ENCODE measurements around the gene MBP.
"Not testable (repeated sequence)": the region's sequence is repeated elsewhere in the genome, so short reads cannot be mapped to it uniquely, and the experiment has no call there.

Gene MBP

GRCh38 chr18:76967721-76968472 is 164.7 kb downstream of the MBP start:
- DNase-seq, result peak in 1 of 2 experiments; percentile 7

GRCh38 chr18:76967299-76967698 is 165.3 kb downstream of the MBP start:
- not testable (repeated sequence) for DNase-seq

GRCh38 chr18:76965555-76966151 is 166.9 kb downstream of the MBP start:
- DNase-seq, result not testable (repeated sequence)

GRCh38 chr18:76963936-76964335 is 168.6 kb downstream of the MBP start:
- no peak for DNase-seq

- no peak for DNase-seq
Measured at GRCh38 chr18:76962851-76963250, 169.7 kb downstream of the MBP start.

- no peak for DNase-seq
Measured at GRCh38 chr18:76960528-76961035, 172.0 kb downstream of the MBP start.

GRCh38 chr18:76959605-76960004 is 173.0 kb downstream of the MBP start:
- no peak for DNase-seq

- DNase-seq, result no peak
Measured at GRCh38 chr18:76958692-76959341, 173.8 kb downstream of the MBP start.

GRCh38 chr18:76957384-76958355 is 174.9 kb downstream of the MBP start:
- DNase-seq, result no peak

- no peak for DNase-seq
Measured at GRCh38 chr18:76956648-76957047, 175.9 kb downstream of the MBP start.

- DNase-seq, result no peak
Measured at GRCh38 chr18:76955524-76956170, 176.9 kb downstream of the MBP start.

GRCh38 chr18:76953583-76954233 is 178.9 kb downstream of the MBP start:
- DNase-seq, result no peak

- no peak for DNase-seq
Measured at GRCh38 chr18:76953156-76953555, 179.4 kb downstream of the MBP start.

- DNase-seq, result no peak
Measured at GRCh38 chr18:76952747-76953146, 179.8 kb downstream of the MBP start.

- DNase-seq, result no peak
Measured at GRCh38 chr18:76951456-76952247, 180.9 kb downstream of the MBP start.

GRCh38 chr18:76948345-76948744 is 184.2 kb downstream of the MBP start:
- DNase-seq, result no peak

- DNase-seq, result not testable (repeated sequence)
Measured at GRCh38 chr18:76944346-76944745, 188.2 kb downstream of the MBP start.

GRCh38 chr18:76943542-76944339 is 188.8 kb downstream of the MBP start:
- DNase-seq, result no peak

GRCh38 chr18:76941284-76941683 is 191.3 kb downstream of the MBP start:
- no peak for DNase-seq

GRCh38 chr18:76938619-76939018 is 194.0 kb downstream of the MBP start:
- DNase-seq, result no peak

Measured in activated T-cell treated with anti-CD3 and anti-CD28 coated beads, Interleukin-2, amount 50 U/mL, for 48 hours (primary cell).